Measurements from ENCODE around the gene DCAF8. TPM values are rescaled to one million over a fixed set of nuclear protein-coding genes. Genes with fewer than 3 reads are reported as not detected.

Gene DCAF8
- total RNA-seq, 1 donor from 2014 or later = 109 TPM

DNA sequence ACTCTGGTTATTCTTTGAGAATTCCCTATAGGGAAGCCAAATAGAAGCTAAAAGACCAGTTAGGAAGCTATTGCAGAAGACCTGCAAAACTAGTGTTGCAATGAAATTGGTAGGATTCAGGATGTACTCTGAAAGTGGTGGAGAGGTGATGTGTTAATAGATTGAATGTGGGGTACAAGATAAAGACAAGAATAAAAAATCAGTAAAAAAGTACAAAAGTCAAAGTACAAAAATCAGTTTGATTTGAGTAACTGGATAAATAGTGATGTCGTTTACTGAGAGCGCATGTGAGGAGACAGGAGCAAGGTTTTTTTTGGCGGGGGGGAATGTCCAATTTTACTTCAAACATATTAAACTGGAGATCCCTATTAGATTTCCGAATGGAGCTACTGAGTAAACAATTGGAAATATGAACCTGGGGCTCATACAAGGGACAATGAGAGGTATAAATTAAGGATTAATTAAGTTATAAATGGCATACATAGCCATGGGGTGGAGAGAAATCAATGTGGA lies 2.5 kb upstream of the DCAF8 start:
- no peak for DNase-seq (ENCODE audit: low spot score)

DNA sequence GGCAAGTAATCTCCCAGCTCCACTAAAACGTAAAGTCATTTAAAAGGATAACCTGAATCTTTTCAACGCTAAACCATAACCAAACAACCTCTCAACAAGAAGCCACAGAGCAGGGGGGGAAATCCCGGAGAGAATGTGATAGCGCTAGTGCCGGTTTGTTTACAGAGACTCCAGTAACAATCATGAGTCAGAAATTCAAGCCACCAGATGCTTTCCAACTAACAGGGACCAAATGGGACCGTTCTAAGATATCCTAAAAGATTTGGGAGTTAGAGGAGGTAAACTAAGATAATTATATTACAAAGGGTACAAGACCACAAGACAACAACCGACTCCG lies 825 bp downstream of the DCAF8 start:
- DNase-seq (ENCODE audit: low spot score) = peak; percentile 57

DNA sequence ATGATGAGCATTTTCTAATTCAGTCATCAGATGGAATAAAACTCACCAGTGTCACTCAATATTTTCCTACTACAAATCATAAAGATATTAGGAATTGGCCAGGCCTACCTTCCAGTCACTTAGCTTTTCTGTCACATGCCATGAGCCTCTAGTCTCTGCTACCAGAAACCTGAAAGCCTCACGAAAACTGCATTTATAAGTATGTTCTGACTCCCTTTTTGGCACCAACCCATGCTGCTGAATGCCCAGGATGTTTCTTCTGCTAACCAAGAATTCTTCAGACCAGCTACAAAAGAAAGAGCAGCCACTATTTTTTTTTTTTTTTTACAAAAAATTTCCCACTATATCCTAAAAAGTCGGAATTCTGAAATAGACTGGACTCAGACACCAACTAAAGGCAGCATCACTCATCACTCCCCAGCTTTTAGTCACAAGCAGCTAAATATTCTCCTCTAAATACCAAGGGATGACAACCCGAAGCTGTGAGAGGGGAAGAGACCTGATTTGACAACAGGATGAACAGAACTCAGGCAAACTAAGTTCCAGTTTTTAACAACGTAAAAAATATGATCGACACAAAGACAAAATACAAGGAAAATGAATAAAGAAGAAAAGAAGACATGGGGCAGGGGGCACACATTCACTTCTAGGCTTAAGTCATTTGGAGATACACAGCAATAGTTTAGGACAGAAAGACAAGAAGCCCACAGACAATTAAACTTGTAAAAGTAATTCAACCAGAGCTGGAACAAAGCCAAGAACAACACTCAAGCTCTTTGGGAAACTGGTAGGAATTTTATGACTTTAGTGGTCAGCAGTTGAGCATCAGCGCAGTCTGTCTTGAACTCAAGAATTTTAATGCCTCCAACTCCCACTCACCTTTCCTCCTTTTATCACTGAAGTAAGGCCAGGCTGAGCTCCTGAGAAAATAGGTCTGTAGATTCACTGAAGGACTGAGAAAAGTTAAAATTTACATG lies 1.7 kb downstream of the DCAF8 start:
- DNase-seq (ENCODE audit: low spot score) = peak; percentile 62

DNA sequence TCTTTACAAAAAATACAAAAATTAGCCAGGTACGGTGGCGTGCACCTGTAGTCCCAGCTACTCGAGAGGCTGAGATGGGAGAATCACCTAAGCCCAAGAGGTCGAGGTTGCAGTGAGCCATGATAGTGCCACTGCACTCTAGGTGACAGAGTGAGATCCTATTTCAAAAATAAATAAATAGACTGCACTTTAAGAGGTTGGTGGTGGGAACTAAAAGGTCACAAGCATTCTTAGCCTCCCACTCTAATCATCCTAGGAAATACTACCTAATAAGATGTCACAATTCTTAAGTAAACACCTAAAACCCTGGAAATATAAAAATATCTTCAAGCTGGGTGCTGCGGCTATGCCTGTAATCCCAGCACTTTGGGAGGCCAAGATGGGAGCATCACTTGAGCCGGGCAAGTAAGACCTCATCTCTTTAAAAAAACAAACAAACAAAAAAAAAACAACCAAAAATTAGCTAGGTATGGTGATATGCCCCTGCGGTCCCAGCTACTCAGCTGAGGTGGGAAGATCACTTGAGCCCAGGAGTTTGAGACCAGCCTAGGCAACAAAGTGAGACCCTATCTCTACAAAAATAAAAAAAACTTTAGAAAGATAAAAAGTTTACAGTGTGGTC lies 4.1 kb downstream of the DCAF8 start:
- DNase-seq (ENCODE audit: low spot score) = no peak

DNA sequence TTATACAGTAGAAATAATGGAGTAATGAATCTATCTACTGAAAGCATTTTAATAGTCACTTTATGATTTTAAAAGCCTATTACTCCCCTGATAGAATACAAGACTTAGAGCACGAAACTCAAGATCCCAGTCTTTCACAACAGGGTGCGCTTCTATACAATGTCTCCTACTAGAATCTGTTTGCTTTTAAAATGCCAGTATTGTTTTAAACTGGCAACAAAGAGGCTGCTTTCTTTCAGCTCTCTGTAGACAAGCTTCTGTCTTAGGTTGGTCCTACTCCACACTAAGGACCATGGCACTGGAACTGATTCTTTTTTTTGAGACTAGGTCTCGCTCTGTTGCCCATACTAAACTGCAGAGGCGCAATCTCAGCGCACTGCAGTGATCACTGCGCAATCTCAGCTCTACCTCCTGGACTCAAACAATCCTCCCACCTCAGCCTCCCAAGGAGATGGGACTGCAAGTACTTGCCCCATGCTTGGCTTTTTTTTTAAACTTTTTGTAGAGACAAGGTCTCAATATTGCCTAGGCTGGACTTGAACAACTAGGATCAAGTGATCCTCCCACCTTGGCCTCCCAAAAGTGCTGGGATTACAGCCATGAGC lies 4.8 kb downstream of the DCAF8 start:
- no peak for DNase-seq (ENCODE audit: low spot score)

DNA sequence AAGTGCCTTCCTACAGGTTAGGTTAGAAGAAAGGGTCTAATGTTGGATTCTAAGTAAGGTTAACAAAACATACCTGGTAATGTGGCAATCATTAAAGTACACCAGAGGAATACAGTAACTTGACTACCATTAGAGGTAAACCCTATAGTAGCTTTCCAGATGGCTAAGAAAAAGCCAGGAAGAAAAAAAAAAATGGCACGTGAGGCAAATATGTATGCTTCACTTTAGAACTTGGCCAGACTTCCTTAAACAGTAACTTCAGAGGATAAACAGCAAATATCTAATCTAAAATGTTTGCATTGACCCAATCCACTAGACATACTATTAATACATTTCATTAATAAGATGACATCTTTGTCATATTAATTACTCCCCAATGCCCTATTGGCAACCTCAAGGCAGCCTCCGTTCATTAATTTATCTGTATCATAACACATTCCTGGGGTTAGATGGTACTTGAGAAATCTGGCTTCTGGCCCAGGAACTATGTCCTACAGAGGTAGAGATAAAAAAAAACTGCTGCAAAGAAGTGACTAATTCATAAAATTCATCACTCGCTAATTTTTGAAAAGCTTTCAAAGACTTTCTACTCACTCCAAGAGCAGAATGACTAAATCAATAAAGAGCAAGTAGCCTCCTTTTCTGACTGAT lies 5.8 kb downstream of the DCAF8 start:
- no peak for DNase-seq (ENCODE audit: low spot score)

DNA sequence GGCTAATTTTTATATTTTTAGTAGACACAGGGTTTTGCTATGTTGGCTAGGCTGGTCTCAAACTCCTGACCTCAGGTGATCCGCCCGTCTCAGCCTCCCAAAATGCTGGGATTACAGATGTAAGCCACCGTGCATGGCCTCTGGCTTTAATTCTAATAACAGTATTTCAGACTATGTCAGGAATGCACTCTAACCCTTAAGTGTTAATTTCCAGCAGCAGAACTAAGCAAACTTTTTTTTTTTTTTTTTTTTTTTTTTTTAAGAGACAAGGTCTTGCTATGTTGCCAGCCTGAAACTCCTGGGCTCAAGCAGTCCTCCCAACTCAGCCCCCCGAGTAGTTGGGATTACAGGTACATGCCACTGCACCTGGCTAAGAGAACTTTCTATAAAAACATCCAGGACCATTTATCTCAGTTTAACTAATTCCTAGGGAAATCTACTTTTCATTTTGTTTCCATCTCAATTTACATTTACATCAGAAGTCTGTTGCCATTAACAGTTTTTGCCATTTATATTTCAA lies 6.5 kb downstream of the DCAF8 start:
- no peak for DNase-seq (ENCODE audit: low spot score)

DNA sequence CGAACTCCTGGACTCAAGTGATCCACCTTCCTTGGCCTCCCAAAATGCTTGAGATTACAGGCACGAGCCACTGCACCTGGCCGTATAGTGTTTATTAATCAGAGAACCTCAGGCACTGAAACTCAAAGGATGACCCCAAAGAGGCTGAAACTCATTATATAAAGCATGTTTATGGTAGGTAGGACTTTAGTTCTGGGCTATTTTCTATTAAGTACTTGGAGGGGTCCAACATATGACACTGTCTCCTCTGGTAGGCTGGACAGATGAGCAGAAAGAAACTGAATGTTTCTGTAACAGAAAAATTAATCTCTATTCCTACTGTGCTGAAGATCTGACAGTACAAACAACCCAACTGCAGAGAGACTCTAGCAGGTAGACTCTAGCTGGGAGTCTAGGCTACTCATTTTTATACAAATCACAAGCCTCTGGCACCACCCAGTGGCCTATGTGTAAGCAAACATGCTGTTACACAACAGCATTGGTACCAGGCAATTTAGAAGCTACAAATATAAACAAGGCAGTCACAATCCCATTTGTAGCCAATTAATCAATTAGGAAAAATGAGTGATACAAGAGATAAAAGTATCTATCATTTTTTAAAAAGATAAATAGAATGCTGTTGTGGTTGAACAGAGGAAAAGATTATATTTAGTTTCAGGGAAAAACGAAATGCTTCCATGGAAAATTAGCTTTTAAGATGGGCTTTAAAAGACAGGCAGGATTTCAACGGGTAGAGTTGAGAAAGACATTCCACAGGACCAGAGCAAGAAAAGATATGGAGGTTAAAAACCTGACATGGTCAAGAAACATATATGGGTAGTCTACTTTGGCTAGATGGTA lies 10.4 kb downstream of the DCAF8 start:
- peak; percentile 79 for DNase-seq (ENCODE audit: low spot score)

DNA sequence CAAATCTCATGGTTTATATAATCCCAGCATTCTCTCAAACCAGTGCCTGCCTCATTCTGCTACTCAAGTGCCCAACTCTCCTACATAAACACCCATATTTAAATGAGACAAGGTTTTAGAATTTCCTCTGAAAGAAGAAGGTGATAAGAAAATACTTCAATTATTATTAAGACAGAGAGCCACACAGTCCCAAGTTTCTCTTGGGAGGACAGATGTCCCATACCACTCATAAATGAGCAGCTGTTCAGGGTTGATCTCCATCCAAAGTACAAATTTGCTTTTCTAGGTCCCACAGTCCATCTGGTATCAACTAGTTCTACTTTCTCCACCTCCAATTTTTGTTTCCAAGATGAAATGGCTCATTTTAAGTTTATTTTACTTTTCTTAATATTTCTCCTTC lies 11.3 kb downstream of the DCAF8 start:
- no peak for DNase-seq (ENCODE audit: low spot score)

DNA sequence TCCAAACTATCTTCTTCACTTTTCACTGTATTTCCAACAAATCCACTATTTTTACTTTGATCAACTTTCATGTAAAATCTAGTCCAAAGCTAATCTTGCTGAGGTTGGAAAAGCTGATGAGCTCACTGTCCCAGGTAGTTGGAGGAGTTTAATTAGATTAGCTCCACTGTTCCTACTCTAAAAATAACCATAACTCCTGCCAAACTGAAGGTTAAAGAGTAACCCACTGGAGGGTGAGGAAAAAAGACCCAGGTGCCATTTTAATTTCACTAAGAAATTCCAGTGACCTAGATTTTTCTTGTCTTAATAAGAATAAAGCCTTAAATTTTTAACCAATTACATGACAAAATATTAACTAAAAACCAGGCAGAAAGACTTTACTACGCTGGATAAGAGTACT lies 15.3 kb downstream of the DCAF8 start:
- no peak for DNase-seq (ENCODE audit: low spot score)

DNA sequence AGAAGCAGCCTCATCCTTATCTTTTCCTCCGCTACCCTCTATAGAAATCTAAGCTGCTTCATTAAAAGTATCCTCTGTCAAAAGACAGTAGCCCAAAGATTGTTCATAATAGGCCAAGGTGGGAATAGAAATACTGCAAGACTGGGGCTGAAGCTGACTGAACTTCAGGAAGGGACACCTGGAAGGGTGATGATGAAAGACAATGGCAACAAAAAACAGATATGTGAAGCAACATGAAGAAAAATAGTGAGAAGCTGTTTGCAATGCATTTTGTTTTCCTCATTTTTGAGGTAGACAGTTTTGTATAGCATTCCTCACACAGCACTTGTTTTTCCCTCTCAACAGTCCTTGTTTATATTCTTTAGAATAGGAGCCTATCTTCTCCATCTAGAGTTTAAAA lies 16.9 kb downstream of the DCAF8 start:
- DNase-seq (ENCODE audit: low spot score) = no peak

DNA sequence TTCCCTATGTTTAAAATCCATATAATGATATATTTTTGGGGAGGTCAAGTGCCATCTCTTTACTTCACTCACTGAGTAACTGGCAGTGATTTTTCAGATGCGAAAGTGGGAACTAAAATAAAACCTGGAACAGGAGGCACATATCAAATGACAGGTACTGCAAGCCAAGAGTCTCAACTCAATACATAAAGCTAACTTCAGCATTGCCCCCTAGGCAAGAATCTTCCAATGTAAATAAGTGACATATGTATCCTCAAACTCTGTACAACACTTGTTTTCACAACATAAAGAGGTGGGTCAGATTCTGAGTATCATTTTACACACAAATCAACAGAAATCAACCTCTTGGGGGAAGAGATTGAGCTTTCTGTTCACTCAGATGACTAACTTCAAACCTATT lies 18.1 kb downstream of the DCAF8 start:
- DNase-seq (ENCODE audit: low spot score) = no peak

DNA sequence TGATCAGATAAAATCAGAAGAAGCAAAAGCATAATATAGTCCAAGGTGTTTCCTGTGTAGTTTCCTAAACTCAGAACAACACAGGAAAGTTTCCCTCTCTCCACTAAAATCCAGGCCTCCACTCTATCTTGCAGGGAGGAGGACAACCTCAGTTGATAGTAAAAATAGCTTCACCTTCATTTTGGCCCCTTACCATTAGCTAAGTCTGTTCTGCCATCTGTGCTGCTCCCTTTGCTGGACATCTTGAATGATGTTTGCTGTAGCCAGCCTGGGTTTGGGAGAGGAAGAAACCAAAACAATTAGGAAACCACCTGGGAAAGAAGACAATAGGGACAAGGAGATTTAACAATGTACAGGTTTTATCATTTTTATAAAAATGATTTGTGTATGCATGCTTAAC lies 18.6 kb downstream of the DCAF8 start:
- no peak for DNase-seq (ENCODE audit: low spot score)

DNA sequence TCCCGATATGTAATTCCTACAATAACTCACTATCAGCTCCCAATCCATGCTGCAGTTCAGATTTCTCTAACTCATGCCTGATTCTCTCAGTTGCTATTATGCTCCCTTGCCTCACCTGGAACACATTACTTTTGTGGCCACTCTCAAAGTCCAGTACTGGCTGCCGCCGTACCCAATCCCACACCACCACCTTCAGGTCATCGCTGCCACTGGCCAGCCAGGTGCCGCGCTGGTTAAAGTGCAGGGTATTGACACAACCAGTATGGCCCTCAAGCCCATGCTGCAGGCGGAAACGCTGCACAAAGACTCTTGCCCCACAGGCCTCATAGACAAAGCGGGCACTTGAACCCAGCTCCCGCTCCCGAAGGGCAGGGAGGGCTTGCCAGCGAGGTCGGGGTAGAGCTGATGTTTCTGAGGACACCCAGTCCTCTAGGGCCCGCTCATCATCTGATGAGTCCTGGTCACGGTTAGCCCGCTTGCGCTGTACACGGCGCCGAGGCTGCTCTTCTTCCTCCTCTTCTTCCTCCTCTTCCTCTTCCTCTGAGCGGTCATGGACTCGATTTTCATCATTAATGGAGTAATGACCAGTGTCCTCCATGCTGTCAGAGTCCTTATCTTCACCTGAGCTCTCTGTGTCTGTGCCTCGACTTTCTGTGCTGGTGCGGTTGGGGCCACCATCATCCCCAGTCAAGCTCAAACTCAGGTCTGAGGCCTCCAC lies 22.6 kb downstream of the DCAF8 start:
- DNase-seq (ENCODE audit: low spot score) = no peak

DNA sequence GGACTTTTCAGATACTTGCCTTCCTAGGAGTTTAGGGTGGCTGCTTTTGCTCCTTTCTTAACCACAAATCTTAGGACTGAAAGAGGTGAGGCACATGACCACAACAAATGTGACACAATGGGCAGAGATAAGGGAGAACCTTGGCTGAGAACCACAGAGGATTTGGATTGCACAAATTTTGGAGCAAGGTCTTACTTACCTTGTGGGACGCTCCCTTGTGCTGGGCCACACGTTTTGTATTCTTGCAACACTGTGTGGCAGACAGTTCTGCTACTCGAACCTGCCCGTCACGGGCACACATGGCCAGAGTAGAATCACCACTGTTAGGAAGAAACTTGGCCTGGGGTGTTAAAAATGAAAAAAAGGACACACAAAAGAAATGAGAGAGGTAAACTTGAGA lies 23.9 kb downstream of the DCAF8 start:
- no peak for DNase-seq (ENCODE audit: low spot score)

DNA sequence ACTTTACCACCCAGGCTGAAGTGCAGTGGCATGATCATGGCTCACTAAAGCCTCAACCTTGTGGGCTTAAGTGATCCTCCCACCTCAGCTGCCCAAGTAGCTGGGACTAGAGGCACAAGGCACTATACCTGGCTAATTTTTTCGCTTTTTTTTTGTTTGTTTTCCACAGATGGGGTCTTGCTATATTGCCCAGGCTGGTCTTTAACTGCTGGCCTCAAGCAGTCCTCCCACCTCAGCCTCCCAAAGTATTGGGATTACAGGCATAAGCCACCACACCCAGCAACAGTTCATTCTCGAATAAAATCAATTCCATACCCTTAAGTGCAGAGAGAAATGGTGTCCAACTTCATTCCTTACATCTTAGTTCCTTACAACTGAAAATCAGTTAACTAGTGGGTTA lies 24.8 kb downstream of the DCAF8 start:
- no peak for DNase-seq (ENCODE audit: low spot score)

DNA sequence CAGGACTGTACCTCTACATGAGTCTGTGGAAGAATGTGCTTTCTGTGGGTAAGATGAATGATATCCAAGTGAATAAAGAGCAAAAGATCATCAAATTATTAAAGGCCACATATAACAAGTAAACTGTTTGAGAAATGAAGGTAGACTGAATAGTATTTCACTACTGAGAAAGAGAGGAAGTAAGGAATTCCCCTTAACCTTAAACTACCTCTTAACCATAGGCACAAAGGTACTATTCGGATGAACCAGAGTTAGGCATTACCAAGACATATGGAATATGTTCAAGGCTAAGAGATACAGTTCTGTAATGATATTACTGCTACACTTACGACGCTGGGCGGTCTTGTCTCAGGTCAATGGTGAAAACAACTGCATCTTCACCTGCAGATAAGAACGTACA lies 25.5 kb downstream of the DCAF8 start:
- no peak for DNase-seq (ENCODE audit: low spot score)

DNA sequence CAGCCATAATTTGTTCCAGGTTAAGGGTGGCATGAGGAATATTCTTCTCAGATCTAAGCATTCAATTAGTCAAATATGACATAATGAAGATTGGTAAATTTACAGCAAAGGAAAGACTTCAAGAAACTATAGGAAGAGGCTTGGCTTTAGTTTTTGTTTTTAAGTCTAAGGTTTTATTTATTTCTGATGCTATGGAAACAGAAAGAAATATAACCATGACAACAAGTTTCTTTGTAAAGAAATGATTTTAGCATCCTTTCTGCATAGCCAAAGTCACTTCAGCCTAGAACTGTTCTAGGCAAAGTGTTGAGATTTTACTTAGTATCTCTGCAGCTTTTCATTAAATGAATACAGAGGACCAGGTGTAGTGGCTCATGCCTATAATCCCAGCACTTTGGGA lies 29.4 kb downstream of the DCAF8 start:
- DNase-seq (ENCODE audit: low spot score) = no peak

DNA sequence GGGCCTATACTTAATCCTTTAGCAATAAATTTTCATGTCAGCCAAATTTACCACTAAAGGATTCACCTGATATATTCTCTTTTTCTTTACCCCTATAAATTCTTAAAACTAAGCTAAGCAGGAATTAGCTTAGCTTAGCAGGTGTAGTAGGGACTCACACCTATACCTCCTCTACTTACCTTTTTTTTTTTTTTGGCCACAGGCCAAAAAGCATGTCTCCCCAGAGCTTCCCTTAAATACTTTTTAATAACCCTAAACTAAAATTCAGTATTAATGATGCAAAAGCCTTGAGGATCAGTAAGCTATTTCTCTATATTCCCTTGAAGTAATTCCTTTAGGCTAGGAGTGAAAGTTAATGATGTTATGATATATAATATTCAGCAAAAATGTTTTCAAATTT lies 33.9 kb downstream of the DCAF8 start:
- DNase-seq (ENCODE audit: low spot score) = no peak

DNA sequence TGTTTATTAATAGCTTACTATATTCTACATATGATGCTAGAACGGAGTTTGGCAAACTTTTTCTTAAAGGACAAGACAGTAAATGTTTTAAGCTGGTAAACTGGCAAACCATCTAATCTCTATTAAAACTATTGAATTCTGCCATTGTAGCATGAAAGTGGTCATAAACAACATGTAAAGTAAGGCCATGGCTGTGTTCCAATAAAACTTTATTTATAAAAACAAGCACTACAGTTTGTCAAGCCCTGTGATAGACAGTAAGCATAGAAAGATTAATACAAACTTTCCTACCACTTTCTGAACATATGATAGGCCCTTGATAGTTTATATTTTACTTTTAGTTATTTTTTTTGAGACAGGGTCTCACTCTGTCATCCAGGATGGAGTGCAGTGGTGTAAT lies 34.8 kb downstream of the DCAF8 start:
- no peak for DNase-seq (ENCODE audit: low spot score)
